A172 (cell line): ENCODE results near the gene MFSD12. TPM values are rescaled to one million over a fixed set of nuclear protein-coding genes. Genes with fewer than 3 reads are reported as not detected.
A peak's percentile ranks its signal among the peaks of the same experiment; 100 is the strongest.

ENCODE experiments used
- DNase-seq: peaks from one replicate; pipeline ENCODE4 v3.0.0-alpha.2; 2015; ENCODE audit warnings: low spot score
- total RNA-seq: library from RNA; depleted of rRNA; stranded (reverse); fragments of >200 nt; shearing (Covaris generic); gene quantifications from 2 replicates; pipeline ENCODE4 v1.2.3, GENCODE V29; 2014; rRNA removed

MFSD12 gene
- 152 and 169 TPM in 2 replicates for total RNA-seq

DNA sequence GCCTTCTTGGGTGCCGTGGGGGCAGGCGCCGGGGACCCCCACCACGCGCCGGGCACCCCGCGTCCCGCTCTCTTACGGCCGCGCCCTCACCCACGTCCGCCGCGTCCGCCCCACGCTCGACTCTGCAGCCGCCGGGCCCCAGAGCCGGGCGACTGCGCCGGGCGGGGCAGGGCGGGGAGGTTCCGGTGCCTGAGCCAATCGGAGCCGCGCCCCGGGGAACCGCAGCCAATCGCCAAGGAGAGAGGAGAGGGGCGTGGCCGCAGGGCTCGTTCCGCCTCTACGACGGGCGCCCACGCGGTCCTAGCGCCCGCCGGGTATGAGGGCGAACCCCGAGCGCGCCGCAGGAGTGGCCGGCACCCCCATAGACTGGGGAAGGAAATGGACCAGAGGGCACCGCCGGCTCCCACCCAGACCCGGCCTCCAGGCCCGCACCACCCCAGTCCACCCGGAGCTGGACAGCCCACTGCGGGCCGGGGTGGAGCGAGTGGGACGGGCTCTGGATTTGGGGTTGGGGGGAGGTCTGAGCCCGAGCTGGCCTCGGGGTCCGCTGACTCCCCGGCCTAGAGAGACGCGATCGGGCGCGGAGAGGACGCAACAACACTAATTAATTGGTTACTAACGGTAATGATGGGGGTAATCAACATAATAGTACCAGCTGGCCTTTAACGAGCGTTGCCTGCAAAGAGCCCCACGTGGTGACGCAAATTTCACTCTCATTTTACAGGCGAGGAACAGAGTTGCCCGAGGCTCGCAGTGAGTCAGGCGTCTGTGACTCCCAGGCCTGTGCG, at the start of gene MFSD12:
MFSD12 (minus strand) TSS at position 126 of the 788 bp plus-strand sequence. CDS start 183 bp downstream, outside the sequence.
- peak; percentile 87 for DNase-seq

GRCh38 chr19:3606690-3607289, 49.4 kb upstream of the MFSD12 start, which contains the start of gene TBXA2R:
TSS of gene TBXA2R (minus strand) at chr19:3606875. CDS start at chr19:3600634, 6,241 bp downstream.
- peak; percentile 67 for DNase-seq

- DNase-seq = peak; percentile 28
Observed at GRCh38 chr19:3606174-3606689, 48.8 kb upstream of the MFSD12 start.

- no peak for DNase-seq
Observed at GRCh38 chr19:3605770-3606169, 48.4 kb upstream of the MFSD12 start.

DNA sequence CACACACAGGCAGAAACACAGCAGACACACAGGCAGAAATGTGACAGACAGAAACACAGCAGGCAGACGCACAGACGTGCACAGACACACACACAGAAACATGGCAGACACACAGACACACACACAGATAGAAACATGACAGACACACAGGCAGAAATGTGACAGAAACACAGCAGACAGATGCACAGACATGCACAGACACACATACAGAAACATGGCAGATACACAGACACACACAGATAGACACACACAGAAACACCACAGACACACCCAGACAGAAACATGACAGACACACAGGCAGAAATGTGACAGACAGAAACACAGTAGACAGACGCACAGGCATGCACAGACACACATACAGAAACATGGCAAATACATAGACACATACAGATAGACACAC, 48.0 kb upstream of the MFSD12 start:
- DNase-seq = no peak

DNA sequence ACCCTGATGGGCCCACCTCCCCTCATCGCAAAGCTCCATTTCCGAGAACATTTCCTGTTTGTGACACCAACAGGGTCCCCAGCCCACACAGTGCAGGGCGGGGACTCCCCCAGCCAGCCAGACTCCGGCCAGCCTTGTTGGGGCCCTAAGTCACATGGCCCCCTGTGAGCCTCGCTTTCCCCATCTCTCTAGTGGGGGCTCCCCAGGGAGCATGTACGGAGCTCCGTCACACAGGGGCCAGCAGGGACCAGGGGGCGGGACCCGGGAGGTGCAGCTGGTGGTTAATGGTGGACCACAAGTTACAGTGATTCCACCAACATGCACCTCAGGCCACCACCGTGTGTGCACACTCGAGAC, 47.6 kb upstream of the MFSD12 start:
- no peak for DNase-seq

GRCh38 chr19:3604227-3604986, 47.0 kb upstream of the MFSD12 start:
- DNase-seq = no peak

- DNase-seq = peak; percentile 55
Observed at GRCh38 chr19:3603121-3603811, 45.9 kb upstream of the MFSD12 start.

GRCh38 chr19:3601021-3601420, 43.6 kb upstream of the MFSD12 start:
- DNase-seq = no peak

DNA sequence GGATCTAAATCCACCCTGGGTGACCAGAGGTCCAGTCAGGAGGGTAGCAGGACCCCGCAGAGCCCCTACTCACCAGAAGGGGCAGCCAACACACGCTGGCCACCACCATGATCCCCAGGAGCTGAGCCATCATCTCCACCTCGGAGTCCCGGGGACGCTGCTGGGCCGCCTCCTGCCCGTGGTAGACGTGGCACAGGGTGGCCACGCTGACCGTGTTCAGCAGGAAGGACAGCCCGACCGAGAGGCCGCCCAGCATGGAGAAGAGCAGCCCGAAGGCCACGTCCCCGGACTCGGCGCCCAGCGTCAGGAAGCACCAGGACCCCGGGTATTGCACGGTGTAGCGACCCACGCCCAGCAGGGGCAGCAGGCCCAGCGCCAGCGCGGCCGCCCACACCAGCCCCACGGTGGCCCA, 42.4 kb upstream of the MFSD12 start:
- DNase-seq = no peak

GRCh38 chr19:3595521-3596061, 38.2 kb upstream of the MFSD12 start:
- no peak for DNase-seq

GRCh38 chr19:3593156-3593555, 35.8 kb upstream of the MFSD12 start:
- no peak for DNase-seq

DNA sequence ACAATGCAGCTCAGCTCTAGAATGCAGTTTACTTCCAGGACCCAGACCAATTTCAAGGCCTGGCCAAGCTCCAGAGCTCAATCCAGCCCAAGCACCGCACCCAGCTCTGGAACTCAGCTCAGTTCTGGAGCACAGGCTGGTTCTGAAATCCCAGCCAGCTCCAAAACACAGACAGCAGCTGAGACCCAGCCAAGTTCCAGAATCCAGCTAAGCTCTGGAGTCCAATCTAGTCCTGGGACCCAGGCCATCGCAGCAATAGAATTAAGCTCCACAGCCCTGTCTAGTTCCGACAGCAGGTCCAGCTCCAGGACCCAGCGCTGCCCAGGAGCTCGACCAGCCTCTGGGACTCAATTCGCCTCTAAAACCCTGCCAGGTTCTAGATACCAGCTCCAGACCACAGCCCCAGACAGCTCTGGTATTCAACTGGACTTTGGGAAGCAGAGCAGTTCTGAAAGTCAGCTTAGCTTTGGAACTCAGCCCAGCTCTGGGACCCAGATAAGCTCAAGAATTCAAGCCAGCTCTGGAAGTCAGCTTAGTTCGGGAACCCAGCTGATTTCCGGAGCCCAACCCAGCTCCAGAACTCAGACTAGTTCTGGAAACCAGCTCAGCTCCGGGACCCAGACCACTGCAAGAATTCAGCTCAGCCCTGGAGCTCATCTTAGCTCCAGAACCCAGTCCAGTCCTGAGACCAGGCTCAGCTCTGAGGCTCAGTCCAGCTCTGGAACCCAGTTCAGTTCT, 34.7 kb upstream of the MFSD12 start:
- DNase-seq = no peak

DNA sequence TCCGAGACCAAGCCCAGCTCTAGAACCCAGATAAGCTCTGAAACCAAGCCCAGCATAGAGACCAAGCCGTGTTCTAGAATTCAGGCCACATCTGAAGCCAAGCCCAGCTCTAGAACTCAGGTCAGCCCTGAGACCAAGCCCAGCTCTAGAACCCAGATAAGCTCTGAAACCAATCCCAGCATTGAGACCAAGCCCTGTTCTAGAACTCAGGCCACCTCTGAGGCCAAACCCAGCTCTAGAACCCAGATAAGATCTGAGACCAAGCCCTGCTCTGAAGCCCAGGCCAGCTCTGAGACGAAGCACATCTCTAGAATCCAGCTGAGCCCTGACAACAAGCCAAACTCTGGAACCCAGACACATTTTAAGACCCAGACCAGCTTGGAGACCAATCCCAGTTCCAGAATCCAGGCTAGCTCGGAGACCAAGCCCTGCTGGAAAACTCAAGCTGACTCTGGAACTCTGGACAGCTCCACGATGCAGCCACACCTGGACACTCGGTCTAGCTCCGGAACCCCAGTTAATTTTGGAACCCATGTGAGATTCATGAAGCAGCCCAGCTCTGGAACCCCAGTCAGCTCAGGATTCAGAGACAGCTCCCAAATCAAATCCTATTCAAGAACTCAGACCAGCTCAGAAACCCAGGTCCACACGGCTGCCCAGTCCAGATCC, 33.7 kb upstream of the MFSD12 start:
- no peak for DNase-seq

DNA sequence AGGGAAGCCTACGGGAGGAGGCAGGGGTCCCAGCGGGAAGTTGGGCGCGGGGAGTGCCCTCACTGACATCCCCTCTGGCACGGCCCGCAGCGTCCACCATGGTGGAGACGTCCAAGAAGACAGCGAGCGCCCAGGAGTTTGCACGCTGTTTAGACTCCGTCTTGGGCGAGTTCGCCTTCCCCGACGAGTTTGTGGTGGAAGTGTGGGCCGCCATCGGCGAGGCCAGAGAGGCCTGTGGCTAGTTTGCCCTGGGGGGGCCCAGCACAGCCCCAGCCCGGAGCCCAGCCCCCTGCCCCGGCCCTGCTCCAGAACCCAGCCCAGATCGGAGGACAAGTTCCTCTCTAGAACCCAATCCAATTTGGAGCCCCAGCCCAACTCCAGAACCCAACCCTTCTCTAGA, 32.6 kb upstream of the MFSD12 start:
- DNase-seq = no peak

GRCh38 chr19:3589439-3589838, 32.1 kb upstream of the MFSD12 start:
- no peak for DNase-seq

- no peak for DNase-seq
Observed at GRCh38 chr19:3586707-3587346, 29.4 kb upstream of the MFSD12 start.

- no peak for DNase-seq
Observed at GRCh38 chr19:3586127-3586626, 28.8 kb upstream of the MFSD12 start.
